Muscle layer of colon (tissue), 2 donors: ENCODE measurements around the gene CLASP1.
"Not testable (repeated sequence)": the region's sequence is repeated elsewhere in the genome, so short reads cannot be mapped to it uniquely, and the experiment has no call there.

Source experiments
- H3K27ac ChIP-seq: one replicate; pipeline ENCODE4 v1.7.0; 2013; ENCODE audit warnings: low read depth, mild to moderate bottlenecking, low read length, moderate library complexity
- H3K27me3 ChIP-seq, 2 donors: one replicate each; pipeline ENCODE4 v1.7.0; 2013; ENCODE audit warnings: low read length in 2 of 2, mild to moderate bottlenecking in 2 of 2; ENCODE audit not compliant: insufficient read depth in 2 of 2, control insufficient read depth in 1 of 2
- H3K36me3 ChIP-seq: one replicate; pipeline ENCODE4 v1.7.0; 2013; ENCODE audit warnings: mild to moderate bottlenecking, low read length; ENCODE audit not compliant: insufficient read depth
- H3K4me1 ChIP-seq: one replicate; pipeline ENCODE4 v1.7.0; 2013; ENCODE audit warnings: mild to moderate bottlenecking, low read length; ENCODE audit not compliant: insufficient read depth
- H3K4me3 ChIP-seq, 2 donors: one replicate each; pipeline ENCODE4 v1.7.0; 2013; ENCODE audit warnings: low read length in 2 of 2, low read depth in 1 of 2, mild to moderate bottlenecking in 1 of 2, moderate library complexity in 1 of 2
- H3K9ac ChIP-seq: one replicate; pipeline ENCODE4 v1.7.0; 2013; ENCODE audit warnings: low read length
- H3K9me3 ChIP-seq: one replicate; pipeline ENCODE4 v1.7.0; 2013; ENCODE audit warnings: mild to moderate bottlenecking, low read length
- donor health status: abdominal sarcoma.
- donor health status: Adenocarcinoma of cecum.

CLASP1 gene

GRCh38 chr2:121570036-121570666 lies 79.1 kb downstream of the CLASP1 start:
- H3K4me3 ChIP-seq: no peak overlapping the region
- no peak overlapping the region for H3K9ac ChIP-seq
- H3K27ac ChIP-seq: no peak overlapping the region
- H3K4me1 ChIP-seq: peaks cover 11% of the 10 kb centered on the region
- H3K9me3 ChIP-seq: no peaks in the 10 kb centered on the region
- H3K27me3 ChIP-seq: no peaks in the 10 kb centered on the region
- H3K36me3 ChIP-seq: no peaks in the 10 kb centered on the region

- no peak overlapping the region for H3K4me3 ChIP-seq
- peaks cover 15% of the 10 kb centered on the region for H3K4me1 ChIP-seq
- H3K27me3 ChIP-seq: no peaks in the 10 kb centered on the region
- no peaks in the 10 kb centered on the region for H3K36me3 ChIP-seq
- H3K9ac ChIP-seq: no peak overlapping the region
- H3K9me3 ChIP-seq: no peaks in the 10 kb centered on the region
- no peak overlapping the region for H3K27ac ChIP-seq
Observed at GRCh38 chr2:121567957-121568409, 81.3 kb downstream of the CLASP1 start.

GRCh38 chr2:121567452-121567851 lies 81.8 kb downstream of the CLASP1 start:
- H3K9ac ChIP-seq: no peak overlapping the region
- H3K9me3 ChIP-seq: no peaks in the 10 kb centered on the region
- no peak overlapping the region for H3K4me3 ChIP-seq
- no peaks in the 10 kb centered on the region for H3K36me3 ChIP-seq
- peaks cover 15% of the 10 kb centered on the region for H3K4me1 ChIP-seq
- no peaks in the 10 kb centered on the region for H3K27me3 ChIP-seq
- no peak overlapping the region for H3K27ac ChIP-seq

GRCh38 chr2:121565389-121566250 lies 83.6 kb downstream of the CLASP1 start:
- H3K27me3 ChIP-seq: no peaks in the 10 kb centered on the region
- H3K4me3 ChIP-seq: no peak overlapping the region
- H3K9me3 ChIP-seq: no peaks in the 10 kb centered on the region
- H3K9ac ChIP-seq: no peak overlapping the region
- no peak overlapping the region for H3K27ac ChIP-seq
- no peaks in the 10 kb centered on the region for H3K36me3 ChIP-seq
- peaks cover 15% of the 10 kb centered on the region for H3K4me1 ChIP-seq

GRCh38 chr2:121564905-121565304 lies 84.4 kb downstream of the CLASP1 start:
- Histone ChIP-seq H3K36me3 (no peaks in the 10 kb centered on the region), H3K9me3 (no peaks in the 10 kb centered on the region), H3K9ac (no peak overlapping the region), H3K4me3 (no peak overlapping the region), H3K27ac (no peak overlapping the region), H3K4me1 (peaks cover 15% of the 10 kb centered on the region), H3K27me3 (no peaks in the 10 kb centered on the region)

GRCh38 chr2:121563754-121564153 lies 85.5 kb downstream of the CLASP1 start:
- H3K4me1 ChIP-seq: peaks cover 15% of the 10 kb centered on the region
- not testable (repeated sequence) for H3K9me3 ChIP-seq, H3K27me3 ChIP-seq, H3K9ac ChIP-seq, H3K4me3 ChIP-seq, H3K27ac ChIP-seq, H3K36me3 ChIP-seq

GRCh38 chr2:121562269-121563176 lies 86.7 kb downstream of the CLASP1 start:
- no peaks in the 10 kb centered on the region for H3K36me3 ChIP-seq
- H3K27ac ChIP-seq: no peak overlapping the region

GRCh38 chr2:121561617-121562268 lies 87.5 kb downstream of the CLASP1 start:
- Histone ChIP-seq H3K9me3 (no peaks in the 10 kb centered on the region), H3K27me3 (no peaks in the 10 kb centered on the region), H3K9ac (no peak overlapping the region), H3K27ac (no peak overlapping the region), H3K36me3 (no peaks in the 10 kb centered on the region), H3K4me1 (peaks cover 15% of the 10 kb centered on the region), H3K4me3 (no peak overlapping the region)

More at GRCh38 chr2:121562269-121563176, 86.7 kb downstream of the CLASP1 start:
- no peaks in the 10 kb centered on the region for H3K27me3 ChIP-seq
- no peak overlapping the region for H3K4me3 ChIP-seq
- H3K4me1 ChIP-seq: peaks cover 15% of the 10 kb centered on the region
- no peaks in the 10 kb centered on the region for H3K9me3 ChIP-seq
- no peak overlapping the region for H3K9ac ChIP-seq

GRCh38 chr2:121558329-121558728 lies 90.9 kb downstream of the CLASP1 start:
- Histone ChIP-seq H3K4me3 (no peak overlapping the region), H3K27ac (no peak overlapping the region), H3K36me3 (no peaks in the 10 kb centered on the region), H3K4me1 (peaks cover 3% of the 10 kb centered on the region), H3K27me3 (no peaks in the 10 kb centered on the region), H3K9ac (no peak overlapping the region), H3K9me3 (no peaks in the 10 kb centered on the region)

GRCh38 chr2:121555008-121555407 lies 94.3 kb downstream of the CLASP1 start:
- H3K27ac ChIP-seq: no peak overlapping the region
- H3K36me3 ChIP-seq: no peaks in the 10 kb centered on the region
- no peak overlapping the region for H3K9ac ChIP-seq
- H3K9me3 ChIP-seq: no peaks in the 10 kb centered on the region
- no peaks in the 10 kb centered on the region for H3K4me1 ChIP-seq
- H3K4me3 ChIP-seq: no peak overlapping the region
- H3K27me3 ChIP-seq: no peaks in the 10 kb centered on the region
